HG03457 (cell line): ENCODE results near the gene TRIM24.
A peak's percentile ranks its signal among the peaks of the same experiment; 100 is the strongest.

ENCODE experiments used
- ATAC-seq: cut with Tn5 transposase; IDR thresholded peaks from one replicate; pipeline ENCODE4 v1.9.1; 2021; ENCODE audit warnings: moderate number of reproducible peaks; ENCODE audit not compliant: unreplicated experiment

TRIM24 gene

DNA sequence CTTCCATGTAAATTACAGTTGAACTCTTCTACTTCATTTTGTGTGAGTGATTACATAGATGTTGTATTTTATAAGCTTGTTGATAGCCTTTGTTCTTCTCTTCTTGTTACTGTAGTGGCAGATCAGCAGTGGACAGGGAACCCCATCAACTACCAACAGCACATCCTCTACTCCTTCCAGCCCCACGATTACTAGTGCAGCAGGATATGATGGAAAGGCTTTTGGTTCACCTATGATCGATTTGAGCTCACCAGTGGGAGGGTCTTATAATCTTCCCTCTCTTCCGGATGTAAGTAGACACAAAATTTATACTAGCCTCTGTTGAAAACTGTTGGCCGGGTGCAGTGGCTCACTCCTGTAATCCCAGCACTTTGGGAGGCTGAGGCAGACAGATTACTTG is 110.7 kb downstream of the TRIM24 start:
- ATAC-seq: no peak

DNA sequence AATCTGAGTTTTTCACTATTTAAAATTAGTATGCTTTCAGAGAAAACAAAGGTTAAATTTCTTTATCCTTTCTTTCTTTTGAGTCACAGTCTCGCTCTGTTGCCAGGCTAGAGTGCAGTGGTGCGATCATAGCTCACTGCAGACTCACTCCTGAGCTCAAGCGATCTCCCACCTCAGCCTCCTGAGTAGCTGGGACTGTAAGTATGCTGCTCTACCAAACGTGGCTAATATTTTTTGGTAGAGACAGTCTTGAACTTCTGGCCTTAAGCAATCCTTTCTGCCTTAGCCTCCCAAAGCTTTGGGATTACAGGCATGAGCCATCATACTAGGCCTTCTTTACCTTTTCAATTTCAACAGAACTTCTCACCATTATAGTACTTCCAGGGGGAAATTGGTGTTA is 113.7 kb downstream of the TRIM24 start:
- ATAC-seq: no peak

DNA sequence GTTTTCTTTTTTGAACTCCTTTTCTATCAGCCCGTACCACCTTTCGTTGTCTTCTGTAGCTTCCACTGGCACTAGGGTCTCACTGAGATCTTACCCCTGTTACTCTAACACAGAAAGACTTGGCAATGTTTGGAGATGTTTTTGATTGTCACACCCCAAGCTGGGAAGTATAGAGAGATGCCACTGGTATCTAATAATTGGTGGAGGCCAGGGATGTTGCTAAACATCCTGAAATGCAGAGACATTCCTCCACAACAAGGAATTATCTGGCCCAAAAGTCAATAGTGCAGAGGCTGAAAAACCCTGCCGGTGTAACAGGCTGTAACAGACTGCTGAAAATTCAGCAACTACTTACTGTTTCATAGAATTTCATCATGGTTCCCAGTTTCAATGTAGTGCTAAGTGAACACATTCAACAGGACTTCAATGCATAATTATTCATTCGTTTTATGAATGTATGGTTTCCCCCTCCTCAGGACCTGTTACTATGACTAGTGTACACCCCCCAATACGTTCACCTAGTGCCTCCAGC is 115.9 kb downstream of the TRIM24 start:
- no peak for ATAC-seq

DNA sequence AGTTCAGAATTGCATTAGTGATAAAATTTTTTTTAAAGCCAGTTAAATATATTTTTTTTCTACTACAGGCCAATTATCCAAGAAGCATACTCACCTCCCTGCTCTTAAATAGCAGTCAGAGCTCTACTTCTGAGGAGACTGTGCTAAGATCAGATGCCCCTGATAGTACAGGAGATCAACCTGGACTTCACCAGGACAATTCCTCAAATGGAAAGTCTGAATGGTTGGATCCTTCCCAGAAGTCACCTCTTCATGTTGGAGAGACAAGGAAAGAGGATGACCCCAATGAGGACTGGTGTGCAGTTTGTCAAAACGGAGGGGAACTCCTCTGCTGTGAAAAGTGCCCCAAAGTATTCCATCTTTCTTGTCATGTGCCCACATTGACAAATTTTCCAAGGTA is 119.1 kb downstream of the TRIM24 start:
- no peak for ATAC-seq

DNA sequence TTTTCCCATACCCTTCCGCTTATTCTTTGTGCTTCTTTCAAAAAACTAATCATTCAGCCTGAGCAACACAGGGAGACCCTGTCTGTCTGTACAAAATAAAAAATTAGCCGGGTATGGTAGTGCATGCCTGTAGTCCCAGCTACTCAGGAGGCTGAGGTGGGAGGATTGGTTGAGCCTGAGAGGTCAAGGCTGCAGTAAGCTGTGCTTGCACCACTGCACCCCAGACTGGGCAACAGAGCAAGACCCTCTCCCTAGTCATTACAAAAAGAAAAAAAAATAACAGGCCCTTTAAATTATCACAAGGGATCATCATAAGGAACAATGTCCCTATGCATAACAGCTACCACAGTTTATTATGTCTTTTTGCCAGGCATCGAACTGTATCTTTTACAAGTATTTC is 119.6 kb downstream of the TRIM24 start:
- no peak for ATAC-seq

DNA sequence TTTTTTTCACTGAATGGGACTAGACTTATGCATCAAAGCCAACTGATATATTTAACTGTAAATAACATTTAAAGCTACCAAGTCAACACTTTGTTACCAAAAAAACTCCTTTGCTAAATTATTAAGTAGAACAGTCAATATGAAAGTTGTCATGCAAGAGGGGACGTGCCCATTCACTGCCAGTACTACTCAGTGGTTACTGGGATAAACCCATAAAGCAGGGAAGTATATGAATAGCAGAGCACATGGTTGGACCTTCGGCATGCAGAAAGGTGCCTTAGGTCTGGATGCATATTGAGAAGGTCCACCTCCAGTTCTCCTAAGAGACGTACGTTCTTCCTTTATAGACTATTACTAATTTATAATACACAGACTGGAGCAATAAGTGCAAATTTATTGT is 121.0 kb downstream of the TRIM24 start:
- ATAC-seq: no peak

DNA sequence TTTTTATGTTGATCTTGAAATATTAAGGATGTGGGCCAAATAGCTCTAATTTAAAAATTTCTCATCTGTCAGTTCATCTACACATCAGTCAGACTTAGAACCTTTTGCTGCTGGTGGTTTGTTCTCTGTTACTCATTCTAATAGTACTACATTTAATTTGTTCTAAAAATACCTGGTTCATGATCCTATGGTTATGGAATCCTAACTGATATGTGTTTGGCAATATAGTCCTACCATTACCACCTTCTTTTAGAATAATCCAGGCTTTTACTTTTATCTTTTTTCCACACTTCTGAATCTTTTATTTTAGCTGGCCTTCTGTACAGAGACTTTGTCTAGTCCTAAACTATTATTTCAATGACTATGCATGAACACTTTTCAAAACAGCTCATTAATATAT is 124.2 kb downstream of the TRIM24 start:
- no peak for ATAC-seq

DNA sequence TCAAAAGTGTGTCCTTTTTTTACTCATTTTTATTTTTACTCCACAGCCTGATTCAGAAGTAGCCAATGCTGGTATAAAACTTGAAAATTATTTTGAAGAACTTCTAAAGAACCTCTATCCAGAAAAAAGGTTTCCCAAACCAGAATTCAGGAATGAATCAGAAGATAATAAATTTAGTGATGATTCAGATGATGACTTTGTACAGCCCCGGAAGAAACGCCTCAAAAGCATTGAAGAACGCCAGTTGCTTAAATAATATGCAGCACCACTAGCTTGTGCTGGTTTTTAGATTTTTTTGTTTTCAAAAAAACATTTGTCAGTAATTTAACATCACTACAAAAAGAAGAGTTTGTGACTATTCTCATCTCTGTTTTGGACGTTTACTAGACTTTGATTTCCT is 124.6 kb downstream of the TRIM24 start:
- ATAC-seq: no peak

DNA sequence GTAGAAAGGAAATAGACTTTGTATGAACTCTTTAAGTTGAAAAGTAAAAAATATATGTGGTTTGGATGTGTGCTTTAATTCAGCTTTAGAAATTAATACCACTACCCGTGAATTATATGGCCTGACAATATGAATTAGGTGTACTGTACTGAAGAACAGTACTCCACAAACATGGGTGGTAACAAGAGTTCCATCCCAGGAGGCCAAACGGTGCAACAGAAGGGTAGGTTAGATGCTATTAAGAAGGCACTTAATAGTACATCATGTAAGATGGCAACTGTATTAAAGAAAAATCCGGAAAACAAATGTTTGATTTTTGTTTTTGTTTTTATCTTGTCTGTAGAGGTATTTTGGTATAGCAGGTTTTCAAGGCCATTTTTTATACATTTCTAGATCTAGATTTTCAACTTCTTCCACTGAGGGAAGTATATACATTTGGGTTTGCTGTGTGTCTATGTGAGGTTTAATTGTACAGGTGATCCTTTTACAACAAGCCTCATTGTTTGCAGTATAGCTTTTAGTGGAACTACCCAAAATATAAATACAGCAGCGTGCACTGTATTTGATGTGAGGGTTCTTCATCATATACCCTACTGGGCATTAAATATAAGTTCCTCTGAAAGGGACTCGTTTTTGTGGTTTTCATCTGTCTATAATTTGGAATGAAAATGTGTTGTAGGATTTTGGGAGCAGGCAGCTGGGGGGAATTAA is 125.4 kb downstream of the TRIM24 start:
- ATAC-seq: no peak

DNA sequence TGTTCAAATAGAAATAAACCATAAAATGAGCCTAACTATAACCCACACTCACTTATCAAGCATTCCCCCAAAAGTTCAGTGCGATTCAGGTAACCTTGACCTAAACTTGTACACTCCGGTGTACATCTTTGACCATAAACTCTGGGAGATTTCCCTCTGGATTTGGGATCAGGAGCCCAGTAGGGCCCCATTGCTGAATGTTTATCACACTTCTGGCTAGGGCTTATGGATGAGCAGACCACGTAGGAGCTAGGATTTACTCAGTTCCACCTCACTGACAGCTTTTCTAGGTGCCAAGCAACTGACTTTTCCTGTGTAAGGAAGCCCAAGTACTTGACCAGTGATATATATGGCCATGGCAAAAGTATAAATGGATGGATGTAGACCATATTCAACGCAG is 127.4 kb downstream of the TRIM24 start:
- ATAC-seq: no peak

DNA sequence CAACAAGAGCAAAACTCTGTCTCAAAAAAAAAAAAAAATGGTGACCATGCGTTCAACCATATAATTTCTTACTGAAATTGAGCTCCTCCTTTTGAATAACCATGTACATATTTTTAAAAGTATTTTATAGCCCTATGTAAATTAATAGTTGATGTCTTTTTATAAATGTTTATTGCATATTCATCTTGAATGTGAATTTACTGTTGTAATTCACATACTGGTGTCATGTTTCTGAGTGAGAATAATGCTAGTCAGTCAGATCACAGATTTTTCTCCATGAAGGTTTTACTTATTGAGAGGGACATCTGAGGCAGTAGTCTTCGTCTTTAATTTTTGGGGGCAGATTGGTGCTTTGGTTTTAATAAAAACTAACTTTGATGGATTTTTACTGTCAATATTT is 128.9 kb downstream of the TRIM24 start:
- no peak for ATAC-seq

DNA sequence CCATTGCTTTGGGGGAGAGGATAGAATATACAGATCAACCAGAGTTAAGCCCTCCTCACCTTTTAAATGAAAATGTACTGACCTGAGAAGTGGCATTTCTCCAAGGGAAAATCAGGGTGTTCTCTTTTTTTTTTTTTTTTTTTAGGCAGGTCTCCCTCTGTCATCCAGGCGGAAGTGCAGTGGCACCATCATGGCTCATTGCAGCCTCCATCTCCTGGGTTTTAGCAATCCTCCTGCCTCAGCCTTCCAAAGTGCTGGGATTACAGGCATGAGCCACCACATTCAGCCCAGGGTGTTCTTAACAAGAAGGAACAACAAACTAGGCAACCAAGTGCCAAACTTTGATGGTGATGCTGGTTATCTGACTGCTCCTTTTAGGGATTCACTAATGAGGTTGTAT is 130.1 kb downstream of the TRIM24 start:
- no peak for ATAC-seq

DNA sequence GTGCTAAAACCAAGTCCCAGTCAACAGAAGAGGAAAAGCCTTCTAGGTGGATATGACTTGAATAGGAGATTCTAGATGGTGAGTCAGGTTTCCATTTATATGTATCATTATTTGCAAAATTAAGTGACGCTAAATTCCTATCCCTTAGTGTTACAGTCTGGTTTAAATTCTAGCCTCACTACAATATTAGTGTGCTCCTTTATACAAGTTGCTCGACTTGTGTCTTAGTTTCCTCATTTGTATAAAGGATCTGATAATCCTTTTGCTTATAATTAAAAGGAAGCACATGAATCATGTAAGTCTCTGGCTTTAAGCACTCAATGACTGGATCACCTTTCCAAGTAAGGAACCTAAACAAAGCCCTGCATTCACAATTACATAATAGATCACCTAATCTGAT is 135.4 kb downstream of the TRIM24 start:
- ATAC-seq: no peak

DNA sequence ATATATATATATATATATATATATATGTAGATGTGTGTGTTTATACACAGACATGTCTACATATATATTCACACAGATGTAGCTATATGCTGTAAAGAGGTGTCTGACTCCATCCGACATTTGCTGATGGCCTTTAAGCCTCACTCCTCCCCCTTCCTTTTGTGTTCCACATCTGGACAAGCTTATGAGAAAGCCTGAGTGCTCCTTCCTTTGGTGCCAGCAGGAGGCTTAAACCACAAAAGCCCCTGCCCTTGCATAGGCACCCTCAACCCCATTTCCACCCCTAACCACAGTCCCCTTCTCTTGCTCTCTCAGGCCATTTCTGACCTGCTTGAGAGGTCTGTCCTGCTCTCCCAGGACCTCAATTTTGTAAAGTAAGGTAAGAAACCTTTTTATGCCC is 142.4 kb downstream of the TRIM24 start:
- ATAC-seq: no peak

DNA sequence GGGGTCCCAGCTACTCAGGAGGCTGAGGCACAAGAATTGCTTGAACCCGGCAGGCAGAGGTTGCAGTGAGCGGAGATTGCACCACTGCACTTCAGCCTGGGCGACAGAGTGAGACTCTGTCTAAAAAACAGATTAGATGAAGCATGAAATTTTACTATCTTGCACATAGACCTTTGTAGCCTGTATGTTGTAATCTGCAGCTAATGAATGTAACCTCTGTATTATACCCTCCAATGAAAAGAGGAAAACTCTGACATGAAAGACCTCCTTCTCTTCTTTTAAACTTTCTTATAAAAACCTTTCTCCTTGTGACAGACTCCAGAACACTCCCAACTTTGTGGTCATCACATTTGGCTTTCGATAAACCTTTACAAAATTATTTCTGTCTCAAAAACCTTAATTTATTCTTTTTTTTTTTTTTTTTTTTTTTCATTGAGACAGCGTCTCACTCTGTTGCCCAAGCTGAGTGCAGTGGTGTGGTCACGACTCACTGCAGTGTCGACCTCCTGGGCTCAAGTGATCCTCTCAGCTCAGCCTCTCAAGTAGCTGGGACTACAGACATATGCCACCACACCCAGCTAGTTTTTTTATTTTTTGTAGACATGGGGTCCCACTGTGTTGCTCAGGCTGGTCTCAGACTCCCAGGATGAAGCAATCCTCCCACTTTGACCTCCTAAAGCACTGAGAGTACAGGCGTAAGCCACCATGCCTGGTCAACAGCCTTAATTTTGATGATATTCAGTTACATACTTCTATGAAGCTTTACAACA is 143.7 kb downstream of the TRIM24 start:
- no peak for ATAC-seq

DNA sequence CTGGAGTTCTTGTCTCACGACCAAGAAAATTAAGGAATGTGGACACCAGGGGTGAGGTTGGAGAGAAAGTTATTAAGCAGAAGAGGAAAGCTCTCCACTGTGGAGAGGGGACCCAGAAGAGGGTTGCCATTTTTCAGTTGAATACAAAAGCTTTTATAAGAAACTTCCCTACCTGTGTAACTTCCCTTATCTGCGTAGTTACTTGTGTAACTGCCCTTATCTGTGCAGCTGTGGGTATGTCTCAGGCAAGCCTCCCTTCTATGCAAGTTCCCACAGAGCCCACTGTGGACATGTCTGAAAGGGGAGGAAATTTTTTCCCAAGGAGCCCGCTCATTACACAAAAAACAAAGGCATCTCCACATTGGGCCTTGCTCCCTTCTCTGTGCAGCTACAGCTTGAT is 146.2 kb downstream of the TRIM24 start:
- ATAC-seq: no peak

DNA sequence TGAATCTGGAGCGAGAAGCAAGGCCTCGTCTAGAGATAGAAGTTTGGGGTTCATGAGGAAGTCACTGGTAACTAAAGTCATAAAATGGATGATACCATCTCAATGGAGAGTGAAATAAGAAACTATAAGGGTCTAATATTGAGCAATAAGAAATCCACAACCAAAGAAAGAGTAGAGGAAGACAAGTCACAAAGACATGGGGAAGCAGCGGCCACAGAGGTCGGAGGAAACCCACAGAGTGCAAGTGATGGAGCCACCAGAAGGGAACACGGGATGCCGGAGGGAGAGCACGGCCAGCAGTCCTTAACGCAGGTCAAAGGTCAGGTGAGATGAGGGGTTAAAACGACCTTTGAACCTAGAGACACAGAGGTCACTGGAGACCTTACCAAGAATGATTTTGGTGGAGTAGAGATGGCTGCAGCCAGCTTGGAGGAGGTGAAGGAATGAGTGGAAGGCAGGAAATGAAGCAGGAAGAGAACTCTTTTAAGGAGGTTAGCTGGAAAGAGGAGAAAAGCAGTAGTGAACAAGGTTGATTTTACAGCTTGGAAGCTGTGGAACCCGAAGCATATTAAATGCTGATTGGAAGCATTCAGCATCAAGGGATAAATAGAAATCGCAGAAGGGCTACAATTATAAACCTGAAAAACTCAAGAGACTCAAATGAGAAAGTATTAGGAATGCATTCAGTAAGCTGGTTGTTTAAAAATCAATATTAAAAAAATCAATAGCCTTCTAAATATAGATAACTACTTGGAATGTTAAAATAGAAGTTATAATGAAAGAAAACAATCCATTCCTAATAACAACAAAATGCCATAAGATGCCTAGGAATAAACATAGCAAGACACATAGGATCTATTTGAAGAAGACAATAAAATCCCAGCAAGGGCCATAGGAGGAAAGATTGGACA is 147.4 kb downstream of the TRIM24 start:
- no peak for ATAC-seq

DNA sequence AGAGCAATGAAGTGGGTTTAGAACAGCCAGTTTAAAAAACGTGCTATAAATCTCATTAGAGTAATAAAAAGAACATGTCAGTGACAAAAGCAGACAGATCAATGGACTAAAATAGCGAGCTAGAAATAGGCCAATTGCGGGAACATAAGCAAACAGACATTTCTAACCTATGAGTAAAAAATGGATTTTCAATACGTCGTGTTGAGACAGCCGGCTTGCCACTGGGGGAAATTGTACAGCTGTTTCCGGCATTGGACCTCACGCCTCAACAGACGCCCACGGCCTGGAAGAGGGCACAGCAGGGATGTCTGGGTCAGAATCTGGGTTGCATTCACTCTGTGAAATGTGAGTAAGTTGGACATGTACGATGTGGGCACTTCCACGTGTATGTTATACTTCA is 148.2 kb downstream of the TRIM24 start:
- ATAC-seq: peak; percentile 65

DNA sequence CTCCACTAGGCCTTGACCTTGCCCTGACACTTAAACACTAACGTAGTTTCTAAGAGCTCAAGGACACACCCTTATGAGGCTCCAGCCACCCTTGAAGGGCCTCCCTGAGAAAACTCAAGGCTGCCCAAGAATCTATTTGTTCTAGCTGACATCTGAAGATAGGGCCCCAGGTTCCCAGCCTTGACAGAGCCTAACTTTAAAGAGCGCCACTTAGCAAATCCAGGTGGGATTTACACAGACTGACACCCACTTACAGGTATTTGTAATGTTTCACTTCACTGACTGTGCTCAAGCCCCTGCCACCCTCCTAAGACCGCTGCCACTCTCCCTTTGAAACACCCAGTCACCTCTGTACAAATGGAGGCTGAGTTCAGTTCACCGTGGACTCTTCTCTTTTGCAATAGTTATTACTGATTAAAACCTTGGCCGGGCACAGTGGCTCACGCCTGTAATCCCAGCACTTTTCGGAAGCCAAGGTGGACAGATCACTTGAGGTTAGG is 150.7 kb downstream of the TRIM24 start:
- ATAC-seq: no peak

DNA sequence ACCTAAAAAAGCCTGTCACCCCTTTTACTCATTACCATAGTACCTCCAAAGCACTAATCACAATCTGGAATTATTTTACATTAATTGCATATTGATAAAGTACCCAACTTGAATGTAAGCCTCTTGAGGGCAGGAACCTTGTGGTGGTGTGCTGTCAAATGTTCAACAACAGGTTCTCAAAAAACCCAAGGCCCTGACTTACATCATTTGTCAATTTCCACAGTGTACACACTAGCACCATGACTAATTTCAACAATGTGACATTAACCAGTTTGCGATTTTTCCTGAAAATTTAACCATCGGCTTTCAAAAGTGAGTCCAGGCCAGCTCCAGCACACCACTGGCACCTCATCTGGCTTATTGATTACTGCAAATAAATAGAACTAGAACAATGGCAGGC is 153.6 kb downstream of the TRIM24 start:
- no peak for ATAC-seq

DNA sequence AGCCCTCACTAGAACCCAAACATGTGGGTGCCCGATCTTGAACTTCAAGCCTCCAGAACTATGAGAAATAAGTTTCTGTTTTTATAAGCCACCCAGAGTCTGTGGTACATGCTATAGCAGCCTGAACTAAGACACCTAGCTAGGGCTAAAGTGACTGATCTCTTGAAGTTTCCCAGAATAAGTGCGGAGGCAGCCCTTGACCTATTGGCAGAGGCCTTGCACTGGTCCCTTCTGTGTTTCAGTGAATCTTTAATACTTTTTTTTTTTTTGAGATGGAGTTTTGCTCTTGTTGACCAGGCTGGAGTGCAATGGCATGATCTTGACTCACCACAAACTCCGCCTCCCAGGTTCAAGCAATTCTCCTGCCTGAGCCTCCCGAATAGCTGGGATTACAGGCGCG is 156.0 kb downstream of the TRIM24 start:
- ATAC-seq: no peak
